Measurements from ENCODE around the gene SWI5. TPM values are rescaled to one million over a fixed set of nuclear protein-coding genes. Genes with fewer than 3 reads are reported as not detected.

Gene SWI5
- total RNA-seq, 1 experiment from 2014 or later: 22.4 TPM

- H3K36me3 ChIP-seq (ENCODE audit: control insufficient read depth in 1 of 2, insufficient read depth in 2 of 2, low read length in 2 of 2): peaks cover 0 to 16% of the 10 kb centered on the region in 2 experiments; a peak in 2 of 4 replicates
- POLR2A ChIA-PET: no interaction called here
- BruUV-seq (replicated peaks): no TSS peak
These were observed 18.8 kb upstream of the SWI5 start for GRCh38 chr9:128257086-128257825.

More at GRCh38 chr9:128257086-128257825, 18.8 kb upstream of the SWI5 start:
- no peak for ATAC-seq
- CTCF ChIA-PET: no interaction called here
- no peaks in the 10 kb centered on the region for H3K27me3 ChIP-seq (ENCODE audit: insufficient read depth, low read length)
- H3K27ac ChIP-seq (ENCODE audit: low read depth, low read length): no peak overlapping the region
- no peaks in the 10 kb centered on the region for H3K9me3 ChIP-seq (ENCODE audit: control insufficient read depth in 1 of 2, insufficient read depth in 1 of 2, low read depth in 1 of 2, low read length in 2 of 2)
- H3K9me2 ChIP-seq (ENCODE audit: insufficient read depth): no peaks in the 10 kb centered on the region
- intact Hi-C loops (cut with micrococcal nuclease): no loop called here
- H3K4me2 ChIP-seq (ENCODE audit: low read length): no peak overlapping the region
- H3K4me1 ChIP-seq (ENCODE audit: control insufficient read depth in 1 of 2, insufficient read depth in 2 of 2, low read length in 2 of 2): peaks cover 0 to 9% of the 10 kb centered on the region in 2 experiments; a peak in 1 of 4 replicates
- no peaks in the 10 kb centered on the region for H4K20me1 ChIP-seq (ENCODE audit: insufficient read depth)
- H2AFZ ChIP-seq (ENCODE audit: low read depth, low read length, poor library complexity, severe bottlenecking): no peak overlapping the region
- peaks cover 3% of the 10 kb centered on the region; the same call in 1 of the 2 replicates for H3K79me2 ChIP-seq (ENCODE audit: insufficient read depth, low read length)
- no peak overlapping the region for H3K4me3 ChIP-seq (replicated peaks in 1 of 2; ENCODE audit: low read depth in 1 of 2, low read length in 2 of 2)
- no peak overlapping the region for H3K9ac ChIP-seq (ENCODE audit: low read length)
- RAD21 ChIA-PET (ENCODE audit: low non-redundant PET in 1 of 2, low total read pairs in 2 of 2, uncharacterized antibody in 2 of 2, unreplicated experiment in 2 of 2): no interaction called here
- no peak for DNase-seq (ENCODE audit: low read depth, low spot score)
- TF ChIP-seq RAD21 (IDR thresholded peaks at IDR 0.05; ENCODE audit: low read depth) (no peak), EZH2 (IDR thresholded peaks at IDR 0.05) (no peak), ZFX (IDR thresholded peaks at IDR 0.05) (no peak), ZBTB33 (IDR thresholded peaks at IDR 0.05; ENCODE audit: extremely low read depth, insufficient replicate concordance, low read length) (no peak), SRF (IDR thresholded peaks at IDR 0.05; ENCODE audit: low read depth) (no peak), ZNF274 (IDR thresholded peaks at IDR 0.05; ENCODE audit: low read depth, low read length) (no peak), ELF1 (IDR thresholded peaks at IDR 0.05; ENCODE audit: borderline replicate concordance, low read depth) (no peak), CEBPB (IDR thresholded peaks at IDR 0.05; ENCODE audit: low read depth) (no peak), MAX (IDR thresholded peaks at IDR 0.05) (no peak), EGR1 (IDR thresholded peaks at IDR 0.05; ENCODE audit: low read depth) (no peak)

Measured in HCT116 (cell line).